ENCODE measurements around the gene FXN. TPM values are rescaled to one million over a fixed set of nuclear protein-coding genes. Genes with fewer than 3 reads are reported as not detected.
A peak's percentile ranks its signal among the peaks of the same experiment; 100 is the strongest.

The FXN gene
- total and polyA plus RNA-seq, 2 experiments from 2014 or later, result 12.2 to 31.5 TPM

- 87% methylated on average over 11 of the region's 11 CpGs for WGBS (ENCODE audit: low lambda C conversion rate, missing lambda C conversion rate)
- DNase-seq (ENCODE audit: low spot score), result peak; percentile 0
- H3K79me2 ChIP-seq, result peaks cover 4% of the 10 kb centered on the region
- TF ChIP-seq CTCF (IDR thresholded peaks at IDR 0.05; ENCODE audit: poor library complexity), result no peak
- no peak for TF ChIP-seq EZH2phosphoT487 (IDR thresholded peaks at IDR 0.05; ENCODE audit: low read depth, severe bottlenecking, unreplicated experiment)
- no peak overlapping the region for H3K4me2 ChIP-seq
- H3K27ac ChIP-seq, result no peak overlapping the region
- H3K4me3 ChIP-seq, result no peak overlapping the region
- no peaks in the 10 kb centered on the region for H4K20me1 ChIP-seq (ENCODE audit: insufficient read depth, poor library complexity, severe bottlenecking)
- no peak overlapping the region for H2AFZ ChIP-seq
- H3K9me2 ChIP-seq (replicated peaks; ENCODE audit: insufficient read depth), result no peaks in the 10 kb centered on the region
- H3K9me3 ChIP-seq (ENCODE audit: low read depth), result no peaks in the 10 kb centered on the region
- peaks cover 4% of the 10 kb centered on the region for H3K4me1 ChIP-seq (ENCODE audit: insufficient read depth)
- H3K27me3 ChIP-seq, result no peaks in the 10 kb centered on the region
- H3K36me3 ChIP-seq (replicated peaks; ENCODE audit: insufficient read depth, low read depth), result no peaks in the 10 kb centered on the region
Measured at GRCh38 chr9:69118656-69119055, 83.1 kb downstream of the FXN start.

- Histone ChIP-seq H3K4me2 (peak overlapping the region; percentile 88), H3K9me3 (ENCODE audit: low read depth) (no peaks in the 10 kb centered on the region), H3K27ac (peak overlapping the region; percentile 99), H4K20me1 (ENCODE audit: insufficient read depth, poor library complexity, severe bottlenecking) (no peaks in the 10 kb centered on the region), H3K9me2 (replicated peaks; ENCODE audit: insufficient read depth) (no peaks in the 10 kb centered on the region), H3K4me3 (peak overlapping the region; percentile 75), H2AFZ (peak overlapping the region; percentile 64), H3K79me2 (peaks cover 4% of the 10 kb centered on the region), H3K36me3 (replicated peaks; ENCODE audit: insufficient read depth, low read depth) (no peaks in the 10 kb centered on the region), H3K4me1 (ENCODE audit: insufficient read depth) (peaks cover 4% of the 10 kb centered on the region), H3K27me3 (no peaks in the 10 kb centered on the region)
- peak; percentile 91 for DNase-seq (ENCODE audit: low spot score)
- TF ChIP-seq EZH2 (IDR thresholded peaks at IDR 0.05; ENCODE audit: borderline replicate concordance) (no peak), EZH2phosphoT487 (IDR thresholded peaks at IDR 0.05; ENCODE audit: low read depth, severe bottlenecking, unreplicated experiment) (no peak), CTCF (IDR thresholded peaks at IDR 0.05; ENCODE audit: poor library complexity) (no peak)
- 12% methylated on average over 26 of the region's 27 CpGs for WGBS (ENCODE audit: low lambda C conversion rate, missing lambda C conversion rate)
Measured at GRCh38 chr9:69120380-69121154, 85.0 kb downstream of the FXN start.

- Histone ChIP-seq H3K79me2 (peaks cover 4% of the 10 kb centered on the region), H3K4me1 (ENCODE audit: insufficient read depth) (no peaks in the 10 kb centered on the region), H3K36me3 (replicated peaks; ENCODE audit: insufficient read depth, low read depth) (no peaks in the 10 kb centered on the region), H2AFZ (peak overlapping the region; percentile 64), H3K4me2 (peak overlapping the region; percentile 88), H3K27me3 (no peaks in the 10 kb centered on the region), H3K27ac (peak overlapping the region; percentile 99), H3K9me3 (ENCODE audit: low read depth) (no peaks in the 10 kb centered on the region), H3K4me3 (peak overlapping the region; percentile 75), H4K20me1 (ENCODE audit: insufficient read depth, poor library complexity, severe bottlenecking) (no peaks in the 10 kb centered on the region), H3K9me2 (replicated peaks; ENCODE audit: insufficient read depth) (no peaks in the 10 kb centered on the region)
- TF ChIP-seq EZH2 (IDR thresholded peaks at IDR 0.05; ENCODE audit: borderline replicate concordance), result no peak
- peak; percentile 22 for TF ChIP-seq CTCF (IDR thresholded peaks at IDR 0.05; ENCODE audit: poor library complexity)
- no peak for TF ChIP-seq EZH2phosphoT487 (IDR thresholded peaks at IDR 0.05; ENCODE audit: low read depth, severe bottlenecking, unreplicated experiment)
- DNase-seq (ENCODE audit: low spot score), result peak; percentile 83
- 1% methylated on average over 66 of the region's 86 CpGs for WGBS (ENCODE audit: low lambda C conversion rate, missing lambda C conversion rate)
Measured at GRCh38 chr9:69121155-69122081, 85.9 kb downstream of the FXN start.

Data from hepatocyte (in vitro differentiated cells).